Measurements from ENCODE around the gene FOXN3. TPM values are rescaled to one million over a fixed set of nuclear protein-coding genes. Genes with fewer than 3 reads are reported as not detected.

The FOXN3 gene
- total RNA-seq, 1 donor from 2014 or later, result 122 TPM

DNA sequence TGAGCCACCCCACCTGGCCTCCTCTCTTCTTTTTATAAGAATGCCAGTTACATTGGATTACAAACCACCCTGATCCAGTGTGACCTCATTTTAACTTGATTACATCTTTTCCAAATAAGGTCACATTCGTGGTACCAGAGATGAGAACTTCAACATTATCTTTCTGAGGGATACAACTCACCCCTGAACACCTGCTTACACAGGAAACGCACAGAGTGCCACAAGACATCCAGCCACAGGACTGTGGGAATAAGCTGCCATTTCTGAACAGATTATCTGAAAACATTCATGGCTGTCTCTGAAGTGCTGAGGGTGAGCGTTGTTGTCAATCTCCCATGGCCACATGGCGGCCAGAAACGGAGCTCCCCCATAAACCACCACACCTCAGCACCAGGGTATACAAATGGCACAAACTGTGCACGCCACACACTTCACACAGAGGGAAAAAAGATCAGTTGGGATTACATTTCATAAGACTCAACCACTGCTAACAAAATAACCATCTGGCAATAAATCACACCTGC, 23.7 kb downstream of the FOXN3 start:
- no peaks in the 10 kb centered on the region for H3K27me3 Mint-ChIP-seq (ENCODE audit: low read depth, unreplicated experiment)
- peaks cover 82% of the 10 kb centered on the region for H4K20me1 ChIP-seq (ENCODE audit: insufficient read depth, low read length)

GRCh38 chr14:89392181-89392580, 24.9 kb downstream of the FOXN3 start:
- no peak overlapping the region for H2AFZ ChIP-seq (ENCODE audit: low read depth, low read length)
- H3K27me3 ChIP-seq (ENCODE audit: insufficient read depth, low read length), result no peaks in the 10 kb centered on the region
- FAIRE-seq, result no peak
- peaks cover 79% of the 10 kb centered on the region for H4K20me1 ChIP-seq (ENCODE audit: insufficient read depth, low read length)
- H3K36me3 ChIP-seq (ENCODE audit: insufficient read depth, low read length), result no peaks in the 10 kb centered on the region
- H3K4me1 ChIP-seq (ENCODE audit: insufficient read depth, low read length), result peaks cover 7% of the 10 kb centered on the region
- peaks cover 3% of the 10 kb centered on the region for H3K9me3 Mint-ChIP-seq (ENCODE audit: unreplicated experiment)
- no peak overlapping the region for H3K4me3 Mint-ChIP-seq (ENCODE audit: unreplicated experiment)
- peak overlapping the region; percentile 15 for H3K27ac Mint-ChIP-seq (ENCODE audit: unreplicated experiment)
- H3K9ac ChIP-seq (ENCODE audit: low read length), result no peak overlapping the region
- peaks cover 17% of the 10 kb centered on the region for H3K36me3 Mint-ChIP-seq (ENCODE audit: low read depth, unreplicated experiment)
- TF ChIP-seq EZH2 (IDR thresholded peaks at IDR 0.05; ENCODE audit: insufficient read depth, low read length), result no peak
- TF ChIP-seq, protein P1, sequence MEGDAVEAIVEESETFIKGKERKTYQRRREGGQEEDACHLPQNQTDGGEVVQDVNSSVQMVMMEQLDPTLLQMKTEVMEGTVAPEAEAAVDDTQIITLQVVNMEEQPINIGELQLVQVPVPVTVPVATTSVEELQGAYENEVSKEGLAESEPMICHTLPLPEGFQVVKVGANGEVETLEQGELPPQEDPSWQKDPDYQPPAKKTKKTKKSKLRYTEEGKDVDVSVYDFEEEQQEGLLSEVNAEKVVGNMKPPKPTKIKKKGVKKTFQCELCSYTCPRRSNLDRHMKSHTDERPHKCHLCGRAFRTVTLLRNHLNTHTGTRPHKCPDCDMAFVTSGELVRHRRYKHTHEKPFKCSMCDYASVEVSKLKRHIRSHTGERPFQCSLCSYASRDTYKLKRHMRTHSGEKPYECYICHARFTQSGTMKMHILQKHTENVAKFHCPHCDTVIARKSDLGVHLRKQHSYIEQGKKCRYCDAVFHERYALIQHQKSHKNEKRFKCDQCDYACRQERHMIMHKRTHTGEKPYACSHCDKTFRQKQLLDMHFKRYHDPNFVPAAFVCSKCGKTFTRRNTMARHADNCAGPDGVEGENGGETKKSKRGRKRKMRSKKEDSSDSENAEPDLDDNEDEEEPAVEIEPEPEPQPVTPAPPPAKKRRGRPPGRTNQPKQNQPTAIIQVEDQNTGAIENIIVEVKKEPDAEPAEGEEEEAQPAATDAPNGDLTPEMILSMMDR (IDR thresholded peaks at IDR 0.05; ENCODE audit: insufficient read depth, low read depth, low read length), result no peak
- H3K27ac ChIP-seq (ENCODE audit: low read depth, low read length), result no peak overlapping the region
- no peaks in the 10 kb centered on the region for H3K9me3 ChIP-seq (ENCODE audit: insufficient read depth, low read depth, low read length)
- no peak for DNase-seq (ENCODE audit: low read depth)
- H3K4me3 ChIP-seq (ENCODE audit: insufficient read depth, low read depth, low read length), result no peak overlapping the region
- H3K4me2 ChIP-seq (ENCODE audit: low read length), result no peak overlapping the region
- no peaks in the 10 kb centered on the region for H3K27me3 Mint-ChIP-seq (ENCODE audit: low read depth, unreplicated experiment)
- peaks cover 91% of the 10 kb centered on the region for H3K79me2 ChIP-seq (ENCODE audit: insufficient read depth, low read length)
- peaks cover 16% of the 10 kb centered on the region for H3K4me1 Mint-ChIP-seq (ENCODE audit: low read depth, unreplicated experiment)

More for the DNA sequence above, 23.7 kb downstream of the FOXN3 start:
- H3K9me3 Mint-ChIP-seq (ENCODE audit: unreplicated experiment), result peaks cover 3% of the 10 kb centered on the region
- TF ChIP-seq, protein P1 (IDR thresholded peaks at IDR 0.05; ENCODE audit: insufficient read depth, low read depth, low read length), result no peak
- TF ChIP-seq EZH2 (IDR thresholded peaks at IDR 0.05; ENCODE audit: insufficient read depth, low read length), result no peak
- H3K4me3 Mint-ChIP-seq (ENCODE audit: unreplicated experiment), result no peak overlapping the region
- Histone ChIP-seq H3K4me3 (ENCODE audit: insufficient read depth, low read depth, low read length) (no peak overlapping the region), H3K27me3 (ENCODE audit: insufficient read depth, low read length) (no peaks in the 10 kb centered on the region), H3K4me1 (ENCODE audit: insufficient read depth, low read length) (peaks cover 7% of the 10 kb centered on the region), H3K27ac (ENCODE audit: low read depth, low read length) (no peak overlapping the region), H2AFZ (ENCODE audit: low read depth, low read length) (no peak overlapping the region), H3K4me2 (ENCODE audit: low read length) (no peak overlapping the region), H3K79me2 (ENCODE audit: insufficient read depth, low read length) (peaks cover 91% of the 10 kb centered on the region), H3K9ac (ENCODE audit: low read length) (no peak overlapping the region), H3K36me3 (ENCODE audit: insufficient read depth, low read length) (peaks cover 1% of the 10 kb centered on the region), H3K9me3 (ENCODE audit: insufficient read depth, low read depth, low read length) (no peaks in the 10 kb centered on the region)
- DNase-seq (ENCODE audit: low read depth) (no peak), FAIRE-seq (no peak)
- no peak overlapping the region for H3K27ac Mint-ChIP-seq (ENCODE audit: unreplicated experiment)
- peaks cover 15% of the 10 kb centered on the region for H3K4me1 Mint-ChIP-seq (ENCODE audit: low read depth, unreplicated experiment)
- peaks cover 21% of the 10 kb centered on the region for H3K36me3 Mint-ChIP-seq (ENCODE audit: low read depth, unreplicated experiment)

- Histone ChIP-seq H3K27me3 (ENCODE audit: insufficient read depth, low read length) (no peaks in the 10 kb centered on the region), H3K4me2 (ENCODE audit: low read length) (peak overlapping the region; percentile 5), H3K4me3 (ENCODE audit: insufficient read depth, low read depth, low read length) (no peak overlapping the region), H3K4me1 (ENCODE audit: insufficient read depth, low read length) (peaks cover 7% of the 10 kb centered on the region), H3K79me2 (ENCODE audit: insufficient read depth, low read length) (peaks cover 92% of the 10 kb centered on the region), H3K27ac (ENCODE audit: low read depth, low read length) (no peak overlapping the region), H3K9me3 (ENCODE audit: insufficient read depth, low read depth, low read length) (no peaks in the 10 kb centered on the region), H3K36me3 (ENCODE audit: insufficient read depth, low read length) (no peaks in the 10 kb centered on the region), H4K20me1 (ENCODE audit: insufficient read depth, low read length) (peaks cover 79% of the 10 kb centered on the region), H2AFZ (ENCODE audit: low read depth, low read length) (no peak overlapping the region), H3K9ac (ENCODE audit: low read length) (no peak overlapping the region)
- H3K36me3 Mint-ChIP-seq (ENCODE audit: low read depth, unreplicated experiment), result peaks cover 17% of the 10 kb centered on the region
- H3K27me3 Mint-ChIP-seq (ENCODE audit: low read depth, unreplicated experiment), result no peaks in the 10 kb centered on the region
- no peak for FAIRE-seq
- no peak overlapping the region for H3K27ac Mint-ChIP-seq (ENCODE audit: unreplicated experiment)
- TF ChIP-seq EZH2 (IDR thresholded peaks at IDR 0.05; ENCODE audit: insufficient read depth, low read length), result no peak
- no peak for DNase-seq (ENCODE audit: low read depth)
- no peak overlapping the region for H3K4me3 Mint-ChIP-seq (ENCODE audit: unreplicated experiment)
- H3K9me3 Mint-ChIP-seq (ENCODE audit: unreplicated experiment), result peaks cover 3% of the 10 kb centered on the region
- H3K4me1 Mint-ChIP-seq (ENCODE audit: low read depth, unreplicated experiment), result peaks cover 16% of the 10 kb centered on the region
These were observed 25.5 kb downstream of the FOXN3 start for GRCh38 chr14:89391556-89391955.

All from astrocyte (in vitro differentiated cells and primary cell).